ENCODE results near the gene MAD2L1.

- TF ChIP-seq, protein P1, sequence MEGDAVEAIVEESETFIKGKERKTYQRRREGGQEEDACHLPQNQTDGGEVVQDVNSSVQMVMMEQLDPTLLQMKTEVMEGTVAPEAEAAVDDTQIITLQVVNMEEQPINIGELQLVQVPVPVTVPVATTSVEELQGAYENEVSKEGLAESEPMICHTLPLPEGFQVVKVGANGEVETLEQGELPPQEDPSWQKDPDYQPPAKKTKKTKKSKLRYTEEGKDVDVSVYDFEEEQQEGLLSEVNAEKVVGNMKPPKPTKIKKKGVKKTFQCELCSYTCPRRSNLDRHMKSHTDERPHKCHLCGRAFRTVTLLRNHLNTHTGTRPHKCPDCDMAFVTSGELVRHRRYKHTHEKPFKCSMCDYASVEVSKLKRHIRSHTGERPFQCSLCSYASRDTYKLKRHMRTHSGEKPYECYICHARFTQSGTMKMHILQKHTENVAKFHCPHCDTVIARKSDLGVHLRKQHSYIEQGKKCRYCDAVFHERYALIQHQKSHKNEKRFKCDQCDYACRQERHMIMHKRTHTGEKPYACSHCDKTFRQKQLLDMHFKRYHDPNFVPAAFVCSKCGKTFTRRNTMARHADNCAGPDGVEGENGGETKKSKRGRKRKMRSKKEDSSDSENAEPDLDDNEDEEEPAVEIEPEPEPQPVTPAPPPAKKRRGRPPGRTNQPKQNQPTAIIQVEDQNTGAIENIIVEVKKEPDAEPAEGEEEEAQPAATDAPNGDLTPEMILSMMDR (IDR thresholded peaks at IDR 0.05): no peak
- no peak for TF ChIP-seq ZFX (IDR thresholded peaks at IDR 0.05; ENCODE audit: borderline replicate concordance)
Measured at GRCh38 chr4:120051253-120051652, 15.4 kb downstream of the MAD2L1 start.

Measured in 22Rv1 (cell line).